Breast epithelium (tissue), 4 donors: ENCODE measurements around the gene TPPP. TPM values are rescaled to one million over a fixed set of nuclear protein-coding genes. Genes with fewer than 3 reads are reported as not detected.
"Not testable (repeated sequence)": the region's sequence is repeated elsewhere in the genome, so short reads cannot be mapped to it uniquely, and the experiment has no call there.

Experiments
- DNase-seq, 2 donors: peaks; one replicate each; pipeline ENCODE4 v3.0.0-alpha.2; 2019; ENCODE audit warnings: low spot score in 2 of 2
- H3K27ac ChIP-seq, 2 donors: fragments of 200-600 bp; sonication (generic) in 1 of 2; one replicate each; pipeline ENCODE4 v1.5.1; 2016 to 2019; ENCODE audit warnings: mild to moderate bottlenecking in 1 of 2
- H3K27me3 ChIP-seq, 2 donors: fragments of 200-600 bp; sonication (generic) in 1 of 2; one replicate each; pipeline versions ENCODE4 v1.5.1 to v1.6.0; 2017 to 2019; ENCODE audit warnings: control low read depth in 1 of 2, mild to moderate bottlenecking in 1 of 2
- H3K36me3 ChIP-seq: fragments of 200-600 bp; one replicate; pipeline ENCODE4 v1.5.1; 2019
- H3K4me1 ChIP-seq, 2 donors: fragments of 200-600 bp; sonication (generic); one replicate each; pipeline ENCODE4 v1.5.1; 2016 to 2019; ENCODE audit warnings: control low read depth in 1 of 2
- H3K4me3 ChIP-seq, 3 donors: fragments of 200-600 bp; sonication (generic); 1 replicate in 2 of 3; 2 replicates in 1 of 3; pipeline ENCODE4 v1.5.1; 2016 to 2019; ENCODE audit warnings: mild to moderate bottlenecking in 3 of 3, moderate library complexity in 2 of 3
- H3K9me3 ChIP-seq, 2 donors: fragments of 200-600 bp; sonication (generic) in 1 of 2; one replicate each; pipeline ENCODE4 v1.5.1; 2016 to 2019; ENCODE audit warnings: control low read depth in 1 of 2
- CTCF ChIP-seq, 3 donors: fragments of 450-650 bp; IDR thresholded peaks; one replicate each; pipeline ENCODE4 v1.5.1; 2016 to 2017; ENCODE audit warnings: antibody characterized with exemption in 3 of 3, mild to moderate bottlenecking in 3 of 3, moderate library complexity in 3 of 3
- POLR2A ChIP-seq: fragments of 450-650 bp; IDR thresholded peaks from one replicate; pipeline ENCODE4 v1.6.1; 2016; ENCODE audit warnings: antibody characterized with exemption, mild to moderate bottlenecking, moderate library complexity
- POLR2AphosphoS5 ChIP-seq, 3 donors: sonication (generic); formaldehyde crosslinking; IDR thresholded peaks; one replicate each; pipeline ENCODE4 v1.6.1; 2017; ENCODE audit warnings: antibody characterized with exemption in 3 of 3
- intact Hi-C: fragments of 100-400 bp; cut with DNase I; formaldehyde crosslinking; loops from one replicate; pipeline ENCODE4 v1.15.1; 2023; ENCODE audit warnings: low total_unique reads
- total RNA-seq, 3 donors: library from RNA; depleted of rRNA; stranded (reverse); fragments of >200 nt; gene quantifications; one replicate each; pipeline ENCODE4 v1.1.0, GENCODE V29; 2016

Gene TPPP
- total RNA-seq, 3 donors from 2014 or later = 2.9 to 4.3 (median 3.4) TPM

DNA sequence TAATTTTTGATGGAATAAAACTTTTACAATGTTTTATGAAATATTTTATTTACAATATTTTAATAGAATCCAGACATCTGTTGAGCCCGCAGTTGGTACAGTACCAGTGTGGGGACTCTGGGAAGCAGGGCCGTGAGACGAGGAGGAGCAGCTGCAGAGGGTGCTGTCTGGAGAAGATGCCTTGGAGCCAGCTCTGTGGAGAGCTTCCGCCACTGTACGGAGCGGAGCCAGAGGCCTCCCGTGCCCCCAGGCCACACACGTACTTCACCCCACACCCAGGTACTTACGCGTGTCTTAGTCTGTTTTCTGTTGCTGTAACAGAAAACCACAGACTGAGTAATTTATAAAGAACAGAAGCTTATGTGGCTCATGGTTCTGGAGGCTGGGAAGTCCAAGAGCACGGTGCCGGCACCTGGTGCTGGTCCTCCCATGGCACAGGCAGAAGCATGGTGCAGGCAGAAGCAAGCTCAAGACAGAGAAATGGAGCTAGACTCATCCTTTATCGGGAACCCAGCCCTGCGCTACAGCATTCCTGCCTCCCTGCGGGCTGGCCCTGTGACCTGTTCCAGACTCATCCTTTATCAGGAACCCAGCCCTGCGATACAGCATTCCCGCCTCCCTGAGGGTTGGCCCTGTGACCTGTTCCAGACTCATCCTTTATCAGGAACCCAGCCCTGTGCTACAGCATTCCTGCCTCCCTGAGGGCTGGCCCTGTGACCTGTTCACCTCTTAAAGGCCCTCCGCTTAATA is 57.7 kb downstream of the TPPP start:
- Histone ChIP-seq H3K36me3 (no peaks in the 10 kb centered on the region), H3K27ac (no peak overlapping the region), H3K27me3 (no peaks in the 10 kb centered on the region), H3K9me3 (no peaks in the 10 kb centered on the region), H3K4me3 (no peak overlapping the region), H3K4me1 (no peaks in the 10 kb centered on the region)
- intact Hi-C loops = no loop called here
- TF ChIP-seq POLR2A = no peak
- TF ChIP-seq CTCF (IDR thresholded peaks at IDR 0.05) = no peak
- no peak for TF ChIP-seq POLR2AphosphoS5 (IDR thresholded peaks at IDR 0.05)
- DNase-seq = no peak

DNA sequence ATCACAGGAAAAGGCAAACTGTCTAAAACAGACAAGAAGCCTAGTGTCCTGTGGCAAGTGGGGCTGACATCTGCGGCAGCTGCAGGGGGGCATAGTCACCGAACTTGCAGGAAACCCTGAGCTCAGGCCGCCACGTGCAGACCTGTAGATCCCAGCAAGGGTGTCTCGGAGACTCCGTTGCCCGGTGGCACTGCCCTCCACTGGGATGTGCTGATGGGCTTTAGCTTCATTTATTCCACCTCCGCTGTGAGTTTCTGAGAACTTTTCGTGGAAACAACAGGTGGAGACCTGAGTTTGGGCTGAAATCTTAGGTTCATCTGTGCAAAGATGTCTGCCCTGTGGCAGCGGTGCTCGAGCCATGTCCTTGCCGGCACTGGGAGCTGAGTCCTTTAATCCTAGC is 59.0 kb downstream of the TPPP start:
- no peak overlapping the region for H3K4me3 ChIP-seq
- TF ChIP-seq POLR2AphosphoS5 (IDR thresholded peaks at IDR 0.05) (no peak), POLR2A (no peak)
- intact Hi-C loops = no loop called here
- H3K27ac ChIP-seq = no peak overlapping the region
- H3K27me3 ChIP-seq = no peaks in the 10 kb centered on the region
- no peaks in the 10 kb centered on the region for H3K36me3 ChIP-seq
- no peaks in the 10 kb centered on the region for H3K9me3 ChIP-seq
- no peak for DNase-seq
- H3K4me1 ChIP-seq = no peaks in the 10 kb centered on the region

- TF ChIP-seq POLR2AphosphoS5 (IDR thresholded peaks at IDR 0.05) (no peak), POLR2A (no peak), CTCF (IDR thresholded peaks at IDR 0.05) (no peak)
- H3K4me1 ChIP-seq = no peaks in the 10 kb centered on the region
- H3K4me3 ChIP-seq = no peak overlapping the region
- H3K9me3 ChIP-seq = no peaks in the 10 kb centered on the region
- intact Hi-C loops = no loop called here
- no peaks in the 10 kb centered on the region for H3K27me3 ChIP-seq
- no peak overlapping the region for H3K27ac ChIP-seq
- H3K36me3 ChIP-seq = no peaks in the 10 kb centered on the region
- DNase-seq = no peak
Observed at GRCh38 chr5:633501-633955, 59.6 kb downstream of the TPPP start.

GRCh38 chr5:628351-629205 is 64.6 kb downstream of the TPPP start:
- H3K27ac ChIP-seq, intact Hi-C loops, H3K4me3 ChIP-seq, H3K9me3 ChIP-seq, H3K36me3 ChIP-seq, H3K27me3 ChIP-seq, H3K4me1 ChIP-seq: not testable (repeated sequence)
- DNase-seq = peak in 1 of 2 donors; percentile 42

GRCh38 chr5:627840-628239 is 65.3 kb downstream of the TPPP start:
- Histone ChIP-seq H3K4me1 (no peaks in the 10 kb centered on the region), H3K9me3 (no peaks in the 10 kb centered on the region), H3K27ac (no peak overlapping the region), H3K27me3 (no peaks in the 10 kb centered on the region), H3K36me3 (no peaks in the 10 kb centered on the region), H3K4me3 (no peak overlapping the region)
- intact Hi-C loops = no loop called here
- no peak for TF ChIP-seq CTCF (IDR thresholded peaks at IDR 0.05)
- TF ChIP-seq POLR2AphosphoS5 (IDR thresholded peaks at IDR 0.05) = no peak
- TF ChIP-seq POLR2A = no peak
- peak in 1 of 2 donors; percentile 34 for DNase-seq

- Histone ChIP-seq H3K27me3 (no peaks in the 10 kb centered on the region), H3K27ac (no peak overlapping the region), H3K4me1 (no peaks in the 10 kb centered on the region), H3K36me3 (no peaks in the 10 kb centered on the region), H3K9me3 (no peaks in the 10 kb centered on the region), H3K4me3 (no peak overlapping the region)
- TF ChIP-seq POLR2A (no peak), POLR2AphosphoS5 (IDR thresholded peaks at IDR 0.05) (no peak), CTCF (IDR thresholded peaks at IDR 0.05) (no peak)
- no peak for DNase-seq
- intact Hi-C loops = no loop called here
Observed at GRCh38 chr5:626850-627249, 66.3 kb downstream of the TPPP start.
